HG03196 (cell line): ENCODE measurements around the gene TMEM132A.

Experiments
- ATAC-seq: cut with Tn5 transposase; IDR thresholded peaks from one replicate; pipeline ENCODE4 v1.9.1; 2021; ENCODE audit not compliant: unreplicated experiment

TMEM132A gene

DNA sequence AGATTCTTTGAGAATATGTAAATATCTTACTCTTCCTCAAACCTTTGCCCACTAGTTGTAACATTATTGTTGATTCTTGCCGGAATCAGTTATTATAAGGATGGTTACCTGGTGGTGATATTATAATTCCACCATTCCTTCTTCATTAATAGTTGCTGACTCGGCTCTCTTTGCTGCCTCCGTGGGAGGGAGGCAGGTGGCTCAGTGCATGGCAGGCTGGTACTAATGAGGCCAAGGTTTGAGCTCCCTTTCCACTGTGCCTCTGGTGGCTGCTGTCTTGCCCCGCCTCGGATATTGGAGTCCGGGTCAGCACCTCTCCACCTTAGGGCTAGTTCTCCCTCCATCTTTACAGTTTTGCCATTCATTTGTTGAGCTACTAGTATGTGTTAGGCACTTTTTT lies 59.9 kb downstream of the TMEM132A start:
- ATAC-seq: no peak

DNA sequence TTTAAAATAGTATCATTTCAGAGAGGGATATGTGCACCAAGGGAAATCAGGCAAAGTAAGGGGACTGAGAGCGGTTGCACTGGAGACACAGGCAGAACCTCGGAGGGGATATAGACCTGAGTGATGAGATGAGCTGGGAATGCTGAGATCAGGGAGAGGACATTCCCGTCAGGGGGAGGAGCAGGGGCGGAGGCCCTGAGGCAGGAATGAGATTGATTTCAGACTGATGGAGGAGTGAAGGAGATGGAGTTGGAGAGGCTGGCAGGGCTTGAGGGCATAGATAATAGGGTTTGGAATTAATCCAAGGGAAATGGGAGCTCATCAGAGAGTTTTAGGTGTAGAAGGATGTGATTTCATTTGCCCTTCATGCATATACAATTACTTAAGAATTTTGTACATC lies 60.4 kb downstream of the TMEM132A start:
- ATAC-seq: no peak

DNA sequence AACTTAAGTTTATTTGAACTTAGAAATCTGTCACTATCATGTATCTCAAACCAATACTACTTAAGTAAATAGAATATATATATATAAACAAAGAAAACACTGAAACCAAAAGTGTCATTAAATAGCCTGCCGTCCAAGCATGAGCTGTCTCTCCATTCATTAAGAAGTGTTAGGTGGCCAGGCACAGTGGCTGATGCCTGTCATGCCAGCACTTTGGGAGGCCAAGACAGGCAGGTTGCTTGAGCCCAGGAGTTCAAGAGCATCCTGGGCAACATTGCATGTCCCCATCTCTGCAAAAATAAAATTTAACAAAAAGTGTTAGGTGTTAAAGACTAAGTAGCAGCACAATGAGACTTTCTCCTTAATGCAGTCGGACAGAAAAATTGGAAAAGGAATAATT lies 61.2 kb downstream of the TMEM132A start:
- ATAC-seq: no peak

GRCh38 chr11:60985991-60986915 lies 62.0 kb downstream of the TMEM132A start:
- ATAC-seq: no peak
